EH (cell line): ENCODE data around the gene HGFAC.

Source experiments
- DNase-seq: peaks from one replicate; pipeline ENCODE4 v3.0.0-alpha.2; 2015; ENCODE audit warnings: low read depth

Gene HGFAC

DNA sequence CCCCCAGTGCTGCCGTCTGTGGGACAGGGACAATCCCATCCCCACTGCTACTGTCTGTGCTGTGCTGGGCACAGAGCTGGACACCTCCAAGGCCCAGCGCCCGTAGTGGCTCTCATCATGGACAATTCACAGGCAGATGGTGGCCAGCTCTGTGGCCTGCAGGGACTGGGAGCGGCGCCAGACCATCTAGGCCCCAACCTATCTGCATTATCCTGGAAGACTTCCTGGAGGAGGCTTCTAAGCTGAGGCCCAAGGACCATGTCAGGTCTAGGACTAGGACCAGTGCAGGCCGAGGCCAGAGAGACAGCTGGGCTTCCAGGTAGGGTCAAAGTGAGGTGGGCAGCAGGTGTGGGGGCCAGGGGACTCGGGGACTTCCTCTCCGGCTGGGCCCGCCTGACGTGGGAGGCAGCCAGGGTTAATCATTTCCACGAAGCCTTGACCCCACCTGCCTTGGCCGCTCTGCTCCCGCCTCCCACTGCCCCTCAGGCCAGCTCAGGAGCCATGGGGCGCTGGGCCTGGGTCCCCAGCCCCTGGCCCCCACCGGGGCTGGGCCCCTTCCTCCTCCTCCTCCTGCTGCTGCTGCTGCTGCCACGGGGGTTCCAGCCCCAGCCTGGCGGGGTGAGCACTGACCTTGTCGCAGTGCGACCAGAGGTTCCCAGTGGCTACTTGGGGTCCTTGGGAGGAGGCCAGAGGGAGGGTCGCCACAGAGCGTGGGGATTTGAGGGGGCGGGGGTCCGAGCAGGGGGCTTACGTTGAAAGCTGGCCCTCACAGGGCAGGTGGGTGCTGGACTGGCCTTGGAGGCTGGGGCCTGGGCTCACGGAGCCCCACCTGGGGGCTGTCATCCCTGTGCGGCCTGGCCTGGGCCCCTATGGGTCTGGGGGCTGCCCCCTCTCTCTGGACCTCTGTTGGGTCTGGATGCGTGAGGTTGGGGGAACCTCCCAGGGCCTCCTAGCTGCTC is at the start of gene HGFAC:
Gene HGFAC (plus strand): TSS at position 468 of the 959 bp plus-strand sequence. CDS start 34 bp downstream, at position 502.
- DNase-seq = peak; percentile 6

DNA sequence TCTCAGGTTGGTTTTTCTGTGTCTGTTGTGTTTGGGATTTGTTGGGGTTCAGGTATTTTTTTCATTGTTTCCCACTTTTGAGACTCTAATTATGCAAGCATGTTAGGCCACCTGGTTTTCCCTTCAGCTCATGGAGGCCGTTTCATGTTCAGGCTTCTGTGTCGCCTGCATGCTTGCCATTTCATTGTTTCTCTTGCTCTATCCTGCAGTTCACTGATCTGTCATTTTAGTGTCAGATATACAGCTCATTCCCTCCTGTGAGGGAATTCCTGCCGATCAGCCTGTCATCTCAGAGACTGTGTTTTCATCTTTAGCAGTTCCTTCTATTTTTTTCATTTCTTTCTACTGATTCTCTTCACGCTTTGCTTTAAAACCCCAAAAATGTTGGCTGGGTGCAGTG is 49.4 kb upstream of the HGFAC start:
- DNase-seq = peak; percentile 11

DNA sequence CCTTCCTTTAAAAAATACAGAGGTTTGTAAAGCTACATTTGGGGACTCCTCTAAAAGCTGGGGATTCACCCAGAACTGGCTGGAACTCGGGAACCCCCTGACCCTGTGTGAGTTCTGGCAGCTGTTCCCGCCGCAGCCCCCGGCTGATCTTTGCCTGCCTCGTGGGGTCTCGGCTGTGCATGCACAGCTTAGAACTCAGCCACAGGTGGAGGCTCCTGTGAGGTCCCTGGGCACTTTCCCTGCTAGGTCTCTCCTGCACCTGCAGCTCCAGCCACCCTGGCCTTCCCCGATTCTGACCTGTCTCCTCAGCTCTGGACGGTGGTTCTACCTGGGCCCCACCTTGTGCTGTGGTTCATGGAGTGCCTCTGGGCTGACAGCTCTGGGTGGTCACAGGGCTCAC is 48.6 kb upstream of the HGFAC start:
- DNase-seq = no peak

DNA sequence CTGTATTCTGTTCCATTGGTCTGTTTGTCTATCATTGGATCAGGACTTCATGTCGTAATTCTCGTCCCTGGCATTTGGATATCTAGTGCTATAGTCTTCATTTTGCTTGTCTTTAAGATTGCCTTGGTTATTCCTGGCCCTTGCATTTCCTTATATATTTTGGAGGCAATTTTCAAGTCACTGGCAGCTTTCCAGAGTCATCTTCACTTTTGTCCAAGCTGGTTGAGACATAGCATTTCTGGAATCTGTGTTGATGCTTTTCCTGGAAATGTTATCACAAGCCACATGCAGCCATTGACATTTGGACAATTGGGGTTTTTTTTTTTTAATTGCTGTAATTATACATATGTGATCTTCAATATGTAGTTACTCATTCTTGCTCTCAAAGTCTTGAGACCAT is 45.2 kb upstream of the HGFAC start:
- DNase-seq = peak; percentile 66

DNA sequence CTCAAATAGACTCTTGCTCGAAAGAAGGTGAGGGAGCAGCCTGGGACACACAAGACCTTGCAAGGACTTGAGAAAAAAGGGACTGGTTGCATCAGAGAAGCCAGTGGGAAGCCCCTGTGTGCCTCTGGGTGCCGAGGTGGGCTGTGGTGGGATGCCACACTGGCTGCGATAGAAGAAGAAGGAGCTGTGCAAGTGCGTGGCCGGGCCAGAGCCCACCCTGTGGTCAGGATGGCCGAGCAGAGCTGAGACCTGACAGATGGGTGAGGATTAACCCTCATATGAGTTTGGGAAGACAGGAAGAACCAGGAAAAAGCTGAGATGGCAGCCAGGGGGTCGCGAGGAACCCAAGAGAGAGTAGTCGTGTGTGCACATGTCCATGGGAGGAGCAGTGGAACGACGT is 44.6 kb upstream of the HGFAC start:
- no peak for DNase-seq

DNA sequence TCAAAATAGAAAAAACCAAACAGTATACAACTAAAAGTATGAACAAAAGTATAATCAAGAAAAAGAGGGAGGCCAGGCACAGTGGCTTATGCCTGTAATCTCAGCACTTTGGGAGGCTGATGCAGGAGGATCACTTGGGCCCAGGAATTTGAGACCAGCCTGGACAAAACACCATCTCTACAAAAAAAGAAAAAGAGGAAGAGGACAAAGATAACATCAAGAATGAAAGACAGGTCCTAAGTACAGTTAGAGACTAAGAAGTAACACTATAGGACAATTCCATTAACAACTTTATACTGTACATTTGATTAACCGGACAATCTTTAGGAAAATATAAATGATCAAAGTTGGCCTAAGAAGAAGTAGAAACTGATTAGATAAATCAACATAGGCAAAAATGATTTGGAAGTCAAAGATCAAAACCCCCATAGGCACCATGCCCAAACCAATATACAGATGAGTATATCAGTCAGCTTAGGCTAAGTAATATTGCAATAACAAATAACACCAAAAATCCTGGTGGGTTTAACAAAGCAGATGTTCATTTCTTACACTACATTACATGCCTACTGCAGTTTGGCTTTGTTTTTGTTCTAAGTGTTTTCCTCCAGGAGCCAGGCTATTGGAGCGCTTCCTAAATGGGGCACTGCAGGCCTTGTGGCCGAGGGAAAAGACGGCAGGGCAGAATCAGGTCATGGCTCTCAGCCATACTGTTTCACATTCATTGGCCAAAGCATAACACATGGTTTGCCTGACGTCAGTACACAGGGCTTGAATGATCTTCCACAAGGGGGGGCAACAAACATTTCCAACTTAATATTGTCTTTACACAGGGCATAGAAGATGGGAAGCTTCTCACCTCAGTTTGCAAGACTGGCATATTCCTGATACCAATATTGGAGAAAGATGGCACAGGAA is 42.2 kb upstream of the HGFAC start:
- peak; percentile 13 for DNase-seq

DNA sequence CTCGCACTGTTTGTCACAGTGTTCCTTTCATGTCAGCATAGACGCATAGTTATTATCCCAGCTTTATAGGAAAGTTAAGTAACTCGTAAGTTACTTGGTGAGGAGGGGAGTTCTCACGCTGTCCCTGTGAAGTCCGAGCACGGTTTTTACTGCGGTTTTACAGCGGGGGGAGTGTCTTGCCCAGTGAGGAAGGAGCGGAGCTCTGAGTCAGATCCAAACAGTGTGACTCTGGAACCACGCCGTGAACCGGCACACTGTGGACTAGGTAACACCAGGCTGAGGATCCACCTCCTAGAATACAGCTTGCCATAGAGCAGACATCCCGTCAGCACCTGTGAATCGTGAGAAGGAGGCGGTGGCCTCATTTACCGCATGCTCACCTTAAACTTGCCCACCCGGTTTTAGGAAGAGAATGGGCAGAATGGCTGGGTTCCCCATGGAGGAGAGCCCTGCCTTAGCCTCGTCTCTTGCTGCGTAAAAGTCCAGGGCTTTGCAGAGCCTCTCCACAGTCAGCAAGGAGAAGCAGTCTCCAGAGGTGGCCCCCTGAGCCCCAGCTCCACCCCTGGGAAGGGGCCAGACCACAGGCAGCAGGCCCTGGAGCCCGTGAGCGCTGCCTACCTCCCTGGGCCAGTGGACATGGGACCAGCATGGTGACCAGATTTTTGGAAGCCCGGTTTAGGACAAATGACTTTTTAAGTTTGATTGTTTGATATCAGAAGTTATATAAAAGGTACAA is 40.2 kb upstream of the HGFAC start:
- DNase-seq = peak; percentile 86

DNA sequence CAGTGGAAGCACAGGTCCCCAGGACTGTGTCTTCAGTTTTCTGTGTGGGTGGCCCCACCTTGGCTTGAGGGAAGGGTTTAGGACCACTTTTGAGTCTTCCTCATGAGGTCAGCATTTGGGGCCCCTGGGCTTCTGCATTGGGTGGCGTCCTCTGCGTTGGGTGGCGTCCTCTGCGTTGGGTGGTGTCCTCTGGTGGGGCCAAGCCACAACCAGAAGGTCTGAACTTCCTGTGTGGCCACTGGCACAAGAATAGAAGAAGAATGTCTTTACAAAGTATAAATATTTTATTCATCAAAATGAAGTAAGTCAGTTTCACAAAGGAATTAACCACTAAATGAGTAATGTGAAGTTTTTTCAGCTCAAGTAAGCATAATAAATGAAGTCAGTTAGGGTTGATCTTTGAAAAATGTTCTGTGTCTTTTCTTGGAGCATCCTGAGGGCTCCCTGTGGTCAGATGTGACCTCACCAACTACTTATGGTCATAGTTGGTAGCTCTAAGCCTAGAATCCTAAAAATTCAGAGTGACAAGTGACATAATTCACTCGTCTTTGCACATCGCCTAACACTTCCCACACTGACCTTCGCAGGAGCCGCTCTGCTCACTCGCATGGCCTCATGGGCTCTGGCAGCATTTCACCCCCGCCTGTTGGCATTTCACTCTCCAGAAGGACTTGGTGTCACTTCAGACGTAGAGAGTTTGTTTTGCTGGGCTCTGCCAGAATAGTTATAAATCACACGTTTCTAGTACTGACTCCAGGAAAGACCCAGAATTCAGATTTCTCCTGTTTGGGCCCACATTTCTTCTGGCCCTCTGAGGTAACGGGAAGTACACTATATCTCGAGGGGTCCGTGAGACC is 39.0 kb upstream of the HGFAC start:
- DNase-seq = peak; percentile 98

DNA sequence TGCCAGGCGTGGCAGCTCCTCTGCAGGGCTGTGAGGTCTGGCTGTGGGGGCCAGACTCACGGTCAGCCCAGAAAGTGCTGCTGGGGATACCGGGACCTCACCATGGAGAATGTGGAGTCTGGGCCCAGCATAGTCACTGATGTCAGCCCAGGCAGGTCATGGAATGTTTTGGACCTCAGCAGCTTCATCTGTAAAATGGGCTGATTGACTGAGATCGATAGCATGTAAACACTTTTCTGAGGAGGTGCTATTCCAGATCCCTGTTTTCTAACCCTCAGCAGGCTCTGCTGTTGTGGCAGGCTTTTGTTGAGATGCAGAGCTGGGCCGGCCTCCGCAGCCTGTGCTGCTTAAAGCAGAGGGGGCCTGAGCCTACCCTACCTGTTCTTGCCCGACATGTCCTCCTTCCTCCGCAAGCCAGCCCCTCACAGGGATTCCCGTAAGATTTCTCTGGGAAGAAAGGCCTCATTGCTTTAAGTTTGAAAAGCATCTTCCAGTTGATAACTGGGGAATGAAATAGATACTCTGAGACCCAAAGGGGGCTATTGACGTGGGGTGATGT is 38.3 kb upstream of the HGFAC start:
- no peak for DNase-seq

DNA sequence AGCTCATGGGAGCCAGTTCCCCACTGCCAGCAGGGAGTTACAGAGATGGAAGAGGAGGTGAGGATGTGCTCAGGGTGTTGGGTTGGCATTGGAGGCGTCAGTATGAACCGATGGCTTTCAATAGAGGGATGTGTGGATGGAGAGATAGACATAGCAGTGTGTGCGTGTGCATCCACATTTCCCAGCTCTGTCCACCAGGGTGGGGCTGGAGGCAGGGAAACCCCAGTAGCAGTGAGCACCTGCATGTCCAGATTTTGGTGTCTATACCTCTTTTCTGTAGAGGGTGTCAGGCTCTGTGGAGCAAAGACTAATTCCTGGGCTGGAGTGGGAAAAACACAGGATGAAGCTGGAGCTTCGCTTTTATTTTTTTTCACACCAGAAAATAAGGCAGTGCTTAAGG is 37.2 kb upstream of the HGFAC start:
- DNase-seq = no peak

DNA sequence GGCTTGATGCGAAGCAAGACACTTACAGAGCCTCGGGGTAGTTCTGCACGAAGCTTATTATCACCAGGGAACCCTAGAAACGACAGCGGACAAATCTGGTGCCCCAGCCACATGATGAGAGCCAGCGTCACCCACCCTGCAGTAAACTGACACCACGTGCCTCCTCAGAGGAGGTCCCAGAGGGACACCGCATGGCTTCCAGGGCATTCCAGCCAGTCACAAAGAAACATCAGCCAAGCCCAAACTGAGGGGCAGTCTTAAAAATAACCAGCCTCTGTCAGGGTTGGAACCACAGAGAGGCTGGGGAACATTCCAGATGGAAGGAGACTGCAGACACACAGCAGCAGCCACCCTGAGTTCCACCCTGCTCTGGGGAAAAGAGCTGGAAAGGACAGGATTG is 36.6 kb upstream of the HGFAC start:
- no peak for DNase-seq

DNA sequence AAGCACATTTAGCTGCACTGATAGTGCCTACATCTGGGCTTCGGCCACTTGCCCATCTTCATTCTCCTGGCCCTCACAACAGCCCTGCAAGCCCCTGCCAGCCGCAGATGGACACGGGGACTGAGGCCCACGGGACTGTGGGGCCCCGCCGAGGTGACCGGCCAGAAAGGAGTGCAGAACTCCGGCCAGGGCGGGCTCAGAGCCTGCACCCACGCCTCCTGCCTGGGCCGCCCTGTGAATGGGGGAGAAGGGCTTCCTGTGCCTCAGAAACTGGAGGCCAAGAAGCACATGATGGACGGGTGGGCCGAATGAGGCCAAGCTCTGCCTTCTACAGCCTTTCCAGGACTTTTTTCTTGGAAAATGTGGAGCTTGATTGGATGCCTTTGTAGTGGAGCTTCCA is 35.7 kb upstream of the HGFAC start:
- no peak for DNase-seq

DNA sequence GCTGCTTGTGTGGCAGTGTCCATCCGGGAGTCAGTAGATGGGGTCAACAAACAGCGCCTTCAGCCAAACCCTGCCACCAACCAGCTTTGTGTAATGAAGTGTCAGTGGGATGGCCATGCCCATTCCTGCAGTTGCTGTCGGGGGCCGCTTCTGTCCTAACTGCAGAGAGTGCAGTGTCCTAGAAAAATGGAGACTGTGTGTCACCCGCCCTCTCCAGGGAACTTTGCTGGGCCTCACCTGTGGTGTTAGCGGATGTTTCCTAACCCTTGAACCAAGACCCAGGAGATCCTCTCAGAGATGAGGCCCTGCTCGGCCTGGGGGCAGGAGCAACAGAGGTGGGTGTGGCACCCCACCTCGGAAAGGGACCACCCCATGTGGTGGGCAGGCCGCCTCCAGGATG is 35.3 kb upstream of the HGFAC start:
- DNase-seq = no peak

DNA sequence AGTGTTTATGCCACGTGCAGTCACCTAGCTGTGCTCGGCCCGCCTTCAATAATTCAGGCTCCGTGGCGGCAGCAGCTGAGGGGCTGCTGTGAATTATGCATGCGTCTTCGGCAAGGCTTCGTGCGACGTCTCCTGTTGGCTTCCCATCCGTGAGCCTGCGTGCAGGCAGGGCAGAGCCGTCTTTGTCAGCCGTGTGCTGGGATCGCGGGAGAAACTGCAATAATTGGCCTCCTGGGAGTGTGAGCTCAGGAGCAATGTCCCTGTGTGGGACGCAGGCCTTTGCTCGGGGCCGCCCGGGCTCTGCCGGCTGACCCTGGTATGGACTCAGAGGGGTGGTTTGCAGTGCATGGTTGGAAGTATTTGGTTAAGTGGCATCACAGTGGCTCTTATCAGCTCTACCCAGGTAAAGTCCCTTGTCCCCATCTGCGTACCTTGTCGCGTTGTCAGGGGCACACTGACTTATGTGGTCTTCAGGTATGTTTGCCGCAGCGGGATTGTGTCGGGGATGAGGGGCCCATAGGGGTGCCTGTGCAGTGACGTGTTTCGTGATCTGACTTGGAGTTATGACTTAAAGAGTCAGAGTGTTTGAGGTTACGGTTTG is 34.5 kb upstream of the HGFAC start:
- DNase-seq = no peak

DNA sequence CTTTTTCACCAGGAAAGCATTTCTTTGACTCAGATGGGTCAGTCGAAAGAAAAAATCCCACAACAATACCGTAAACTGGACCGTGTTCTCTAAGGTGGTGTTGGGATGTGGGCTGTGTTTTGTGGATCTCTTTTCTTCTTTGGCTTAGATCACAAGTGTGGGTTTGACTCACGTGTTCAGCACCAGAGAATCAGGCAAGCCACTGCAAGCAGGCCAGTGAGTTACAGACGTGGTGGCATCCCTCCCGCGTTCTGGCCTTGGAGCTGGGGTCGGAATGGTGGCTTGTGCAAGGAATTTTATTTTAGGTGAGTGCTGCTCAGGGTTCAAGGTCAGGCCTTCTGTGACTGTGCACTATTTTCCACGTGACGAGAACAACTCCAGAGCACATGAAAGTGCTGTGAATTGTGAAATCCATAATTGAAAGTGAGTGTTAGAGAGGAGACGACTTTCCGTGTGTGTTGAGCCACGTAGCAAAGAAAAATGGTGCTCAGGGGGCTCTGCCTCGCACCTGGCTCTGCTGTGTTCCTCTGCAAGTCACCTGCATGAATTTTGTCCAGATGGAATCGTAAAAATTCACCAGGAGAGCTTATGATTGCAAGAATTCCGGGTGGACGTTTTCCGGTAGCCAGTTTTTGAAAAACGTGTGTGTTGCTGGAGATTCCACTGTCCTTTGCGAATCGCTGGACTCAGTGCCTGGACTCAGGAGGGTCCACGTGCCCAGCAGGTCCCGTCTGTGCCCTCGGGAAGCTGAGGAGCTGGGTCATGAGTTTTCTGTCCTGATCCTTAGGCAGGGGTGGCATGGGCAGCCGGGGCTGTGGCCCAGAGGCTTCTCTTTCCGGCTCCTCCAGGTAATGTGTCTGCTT is 33.6 kb upstream of the HGFAC start:
- DNase-seq = no peak

DNA sequence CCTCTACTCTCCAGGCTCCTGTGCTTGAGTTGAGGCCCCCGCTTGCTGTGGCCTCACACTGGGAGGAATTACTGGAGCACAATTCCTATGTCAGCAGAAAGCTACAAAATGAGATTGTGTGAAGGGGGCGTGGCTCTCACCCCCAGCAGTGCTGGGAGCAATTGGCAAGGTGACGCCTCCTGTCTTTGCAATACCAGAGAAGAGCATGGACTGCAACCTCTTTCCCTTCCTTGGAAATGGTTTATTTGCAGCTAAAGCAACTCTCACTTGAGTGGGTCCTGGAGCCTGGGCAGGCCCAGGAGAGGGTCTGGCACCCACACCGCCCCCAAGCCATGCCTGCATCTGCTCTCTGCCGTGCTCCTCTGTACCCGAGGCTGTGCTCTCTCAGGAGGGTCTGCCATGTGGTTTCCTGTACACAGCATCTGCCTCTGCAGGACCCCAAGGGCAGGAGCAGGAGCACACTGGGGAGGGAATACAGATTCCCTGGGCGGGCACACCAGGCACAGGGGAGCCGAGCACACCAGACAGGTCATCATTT is 32.9 kb upstream of the HGFAC start:
- DNase-seq = no peak

DNA sequence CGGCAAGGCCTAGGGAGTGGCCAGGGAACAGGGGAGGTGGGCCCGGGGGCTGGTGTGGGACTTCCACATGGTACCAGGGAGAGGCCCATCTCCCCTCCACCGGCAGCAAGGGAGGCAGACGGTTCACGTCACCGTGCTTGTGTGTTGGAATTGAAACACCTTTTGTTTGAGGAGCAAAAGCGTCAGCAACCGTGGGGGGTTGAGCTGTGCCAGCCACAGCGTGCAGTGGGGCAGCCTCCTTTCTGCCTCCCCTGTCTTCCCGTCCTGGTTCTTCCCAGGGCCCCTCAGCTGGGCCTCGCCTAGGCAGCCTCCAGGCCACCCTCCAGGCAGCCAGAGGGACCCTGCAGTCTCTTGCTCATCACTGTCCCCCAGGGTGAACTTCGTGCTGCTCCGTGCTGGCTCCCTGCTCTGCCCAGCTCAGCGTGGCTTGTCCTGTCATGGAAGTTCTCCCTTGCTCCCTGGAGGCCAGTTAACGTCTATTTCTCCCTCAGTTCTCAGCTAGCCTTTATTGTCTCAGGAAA is 32.1 kb upstream of the HGFAC start:
- DNase-seq = no peak

DNA sequence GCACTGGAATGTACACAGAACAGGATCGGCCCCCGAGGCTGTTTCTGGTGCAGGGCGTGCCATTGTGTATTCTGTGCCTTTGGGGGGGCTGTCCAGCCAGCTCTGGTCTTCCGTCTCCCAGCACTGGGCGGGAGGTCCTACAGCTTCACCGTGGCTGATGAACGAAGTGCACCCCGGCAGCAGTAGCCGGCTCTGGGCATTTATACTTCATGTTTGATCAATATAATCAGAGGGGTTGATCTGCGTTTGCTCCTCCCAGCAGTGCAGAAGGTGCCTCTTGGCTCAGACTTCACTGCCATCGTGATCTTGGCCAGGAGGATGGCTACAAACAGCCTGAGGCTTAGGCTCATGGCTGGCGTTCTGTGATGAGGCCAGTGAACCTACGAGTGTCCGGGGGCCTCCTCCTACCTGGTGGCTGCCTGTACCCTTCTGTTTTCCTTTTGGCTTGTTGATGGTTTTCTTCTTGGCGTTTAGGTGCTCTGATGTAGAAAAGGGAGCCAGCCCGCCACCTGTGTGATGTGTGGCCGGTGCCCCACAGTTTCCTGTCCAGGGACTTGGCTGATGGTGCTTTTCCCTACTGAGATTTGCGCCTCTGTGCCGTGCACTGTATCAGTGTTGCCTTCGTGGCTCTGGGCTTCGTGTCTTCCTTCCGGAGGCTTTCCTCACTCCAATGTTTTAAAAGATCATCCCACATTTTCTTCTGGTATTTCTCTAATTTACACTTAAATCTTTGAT is 31.2 kb upstream of the HGFAC start:
- DNase-seq = no peak
